ENCODE data around the gene MYO18A.
"Not testable (repeated sequence)": the region's sequence is repeated elsewhere in the genome, so short reads cannot be mapped to it uniquely, and the experiment has no call there.

Gene MYO18A, protein sequence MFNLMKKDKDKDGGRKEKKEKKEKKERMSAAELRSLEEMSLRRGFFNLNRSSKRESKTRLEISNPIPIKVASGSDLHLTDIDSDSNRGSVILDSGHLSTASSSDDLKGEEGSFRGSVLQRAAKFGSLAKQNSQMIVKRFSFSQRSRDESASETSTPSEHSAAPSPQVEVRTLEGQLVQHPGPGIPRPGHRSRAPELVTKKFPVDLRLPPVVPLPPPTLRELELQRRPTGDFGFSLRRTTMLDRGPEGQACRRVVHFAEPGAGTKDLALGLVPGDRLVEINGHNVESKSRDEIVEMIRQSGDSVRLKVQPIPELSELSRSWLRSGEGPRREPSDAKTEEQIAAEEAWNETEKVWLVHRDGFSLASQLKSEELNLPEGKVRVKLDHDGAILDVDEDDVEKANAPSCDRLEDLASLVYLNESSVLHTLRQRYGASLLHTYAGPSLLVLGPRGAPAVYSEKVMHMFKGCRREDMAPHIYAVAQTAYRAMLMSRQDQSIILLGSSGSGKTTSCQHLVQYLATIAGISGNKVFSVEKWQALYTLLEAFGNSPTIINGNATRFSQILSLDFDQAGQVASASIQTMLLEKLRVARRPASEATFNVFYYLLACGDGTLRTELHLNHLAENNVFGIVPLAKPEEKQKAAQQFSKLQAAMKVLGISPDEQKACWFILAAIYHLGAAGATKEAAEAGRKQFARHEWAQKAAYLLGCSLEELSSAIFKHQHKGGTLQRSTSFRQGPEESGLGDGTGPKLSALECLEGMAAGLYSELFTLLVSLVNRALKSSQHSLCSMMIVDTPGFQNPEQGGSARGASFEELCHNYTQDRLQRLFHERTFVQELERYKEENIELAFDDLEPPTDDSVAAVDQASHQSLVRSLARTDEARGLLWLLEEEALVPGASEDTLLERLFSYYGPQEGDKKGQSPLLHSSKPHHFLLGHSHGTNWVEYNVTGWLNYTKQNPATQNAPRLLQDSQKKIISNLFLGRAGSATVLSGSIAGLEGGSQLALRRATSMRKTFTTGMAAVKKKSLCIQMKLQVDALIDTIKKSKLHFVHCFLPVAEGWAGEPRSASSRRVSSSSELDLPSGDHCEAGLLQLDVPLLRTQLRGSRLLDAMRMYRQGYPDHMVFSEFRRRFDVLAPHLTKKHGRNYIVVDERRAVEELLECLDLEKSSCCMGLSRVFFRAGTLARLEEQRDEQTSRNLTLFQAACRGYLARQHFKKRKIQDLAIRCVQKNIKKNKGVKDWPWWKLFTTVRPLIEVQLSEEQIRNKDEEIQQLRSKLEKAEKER (N-terminal part only)

DNA sequence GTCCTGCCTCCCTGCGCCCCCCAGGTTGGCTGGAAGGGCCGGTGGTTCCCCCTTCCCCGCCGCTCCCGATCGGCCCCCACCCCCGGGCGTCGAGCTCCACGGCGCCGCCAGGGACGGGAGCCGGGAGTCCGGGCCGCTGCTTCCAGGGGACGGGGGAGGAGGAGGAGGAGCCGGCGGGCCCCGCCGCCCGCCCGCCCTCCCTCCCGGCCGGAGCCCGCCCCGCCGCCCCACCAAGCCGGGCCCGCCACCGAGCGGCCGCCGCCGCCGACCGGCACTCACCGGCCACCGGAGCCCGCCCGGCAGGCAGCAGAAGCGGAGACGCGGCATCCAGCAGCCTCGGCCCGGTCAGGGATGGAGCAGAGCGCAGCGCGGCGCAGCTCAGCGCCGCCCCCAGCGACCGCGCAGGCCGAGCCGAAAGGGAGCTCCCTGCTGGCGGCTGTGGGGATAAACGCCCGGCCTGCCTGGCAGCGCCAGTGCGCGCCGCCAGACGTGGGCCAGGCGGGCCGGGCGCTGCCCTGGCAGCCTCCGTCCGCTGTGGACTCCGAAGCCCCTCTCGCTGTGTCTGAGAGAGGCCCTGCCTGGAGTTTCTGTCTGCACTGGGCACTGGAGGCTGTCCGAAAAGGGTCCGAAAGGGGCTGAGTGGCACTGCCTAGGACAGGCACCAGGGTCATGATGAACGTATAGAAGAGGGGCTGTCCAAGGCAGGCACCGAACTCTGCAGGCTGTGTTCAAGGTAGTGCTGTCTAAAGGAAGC, at the start of gene MYO18A:
MYO18A (minus strand) TSS at position 365 of the 754 bp plus-strand sequence. CDS start 13,458 bp downstream, outside the sequence.
- DNase-seq, result peak; percentile 83

DNA sequence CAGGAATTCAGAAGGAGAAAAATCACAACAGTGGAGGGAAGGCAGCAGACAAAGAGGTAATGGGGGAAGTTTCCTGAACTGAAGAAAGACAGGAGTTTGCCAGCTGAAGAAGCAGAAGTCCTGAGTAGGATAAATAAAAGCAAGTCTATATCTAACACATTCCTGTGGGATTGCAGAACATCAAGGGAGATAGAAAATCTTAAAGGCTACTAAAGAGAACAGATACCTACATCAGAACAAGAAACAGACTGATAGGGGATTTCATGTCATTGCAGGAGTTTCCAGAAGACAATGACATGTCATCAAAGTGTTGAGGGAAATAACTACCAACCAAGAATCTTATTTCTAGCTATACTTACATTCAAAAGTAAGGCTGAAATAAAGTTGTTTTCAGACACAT, 45.2 kb upstream of the MYO18A start:
- DNase-seq, result no peak

DNA sequence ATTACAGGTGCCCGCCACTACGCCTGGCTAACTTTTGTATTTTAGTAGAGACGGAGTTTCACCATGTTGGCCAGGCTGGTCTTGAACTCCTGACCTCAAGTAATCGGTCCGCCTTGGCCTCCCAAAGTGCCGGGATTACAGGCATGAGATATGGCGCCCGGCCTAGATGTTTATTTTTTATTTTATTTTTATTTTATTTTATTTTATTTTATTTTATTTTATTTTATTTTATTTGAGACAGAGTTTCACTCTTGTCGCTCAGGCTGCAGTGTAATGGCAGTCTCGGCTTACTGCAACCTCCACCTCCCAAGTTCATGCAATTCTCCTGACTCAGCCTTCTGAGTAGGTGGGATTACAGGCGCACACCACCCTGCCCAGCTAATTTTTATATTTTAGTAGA, 41.1 kb upstream of the MYO18A start:
- DNase-seq, result not testable (repeated sequence)

DNA sequence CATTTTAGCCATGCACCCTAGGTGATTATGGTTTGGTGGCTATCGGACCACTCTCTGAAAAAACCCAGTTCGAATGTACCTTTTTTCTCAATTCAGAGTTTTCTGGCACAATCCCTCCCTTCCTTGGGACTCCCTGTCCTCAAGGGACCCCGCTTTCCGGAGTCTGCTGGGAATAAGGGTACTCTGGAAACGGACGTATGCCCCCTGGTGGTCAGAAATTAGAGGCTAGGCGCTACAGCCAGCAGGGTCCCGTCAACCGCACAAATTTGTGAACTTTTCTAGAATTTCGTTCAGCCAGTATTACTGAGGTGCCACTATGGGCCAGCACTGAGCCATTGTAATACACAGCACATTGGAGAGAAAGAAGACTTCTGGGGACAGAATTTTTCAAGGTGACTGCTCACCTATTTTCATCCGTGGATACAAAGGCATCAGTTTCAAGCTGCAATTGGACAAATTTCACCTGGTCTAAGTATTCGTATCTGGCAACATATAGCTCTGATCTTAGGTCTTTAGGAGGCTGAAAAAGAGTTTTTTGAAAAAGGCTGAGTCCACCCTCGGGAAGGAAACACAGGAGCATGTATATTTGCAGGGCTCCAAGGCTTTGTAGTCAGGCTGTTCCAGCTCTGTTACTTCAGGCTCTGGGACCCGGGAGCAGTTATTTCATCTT, 39.3 kb upstream of the MYO18A start:
- DNase-seq, result peak; percentile 65

DNA sequence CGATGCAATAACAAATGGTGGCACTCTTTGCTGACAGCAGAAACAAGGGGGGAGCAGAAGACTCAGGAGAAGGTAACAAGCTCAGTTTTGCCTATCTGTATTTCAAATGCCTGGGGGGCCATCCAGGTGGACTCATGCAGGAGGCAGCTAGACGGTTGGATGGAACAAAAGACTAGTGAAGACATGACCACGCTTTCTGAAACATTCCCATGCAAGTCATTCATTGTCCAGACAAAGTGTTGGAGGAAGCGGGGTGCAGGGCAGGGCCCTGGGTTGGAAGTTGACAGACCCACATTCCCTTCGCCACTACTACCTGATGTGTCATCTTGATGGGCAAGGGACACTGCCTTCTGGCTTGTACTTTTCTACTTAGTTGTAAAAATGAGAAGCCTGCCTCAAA, 36.7 kb upstream of the MYO18A start:
- no peak for DNase-seq

DNA sequence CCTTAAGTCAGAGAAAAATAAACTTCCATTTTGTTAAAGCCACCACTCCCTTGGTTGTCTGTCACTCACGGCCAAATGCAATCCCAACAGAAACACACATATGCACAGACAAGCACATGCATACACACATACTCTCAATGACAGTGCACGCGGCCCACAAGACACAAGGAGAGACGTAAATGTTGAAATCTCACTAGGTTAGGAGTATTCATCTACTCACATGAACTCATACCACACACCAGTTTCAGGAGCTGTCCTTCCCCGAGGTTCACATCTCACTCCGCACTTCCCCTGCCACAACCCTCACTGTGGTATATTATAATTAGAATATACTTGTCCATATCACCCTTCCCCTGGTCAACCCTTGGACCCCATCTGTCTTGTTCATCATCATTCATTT, 36.0 kb upstream of the MYO18A start:
- DNase-seq, result no peak

DNA sequence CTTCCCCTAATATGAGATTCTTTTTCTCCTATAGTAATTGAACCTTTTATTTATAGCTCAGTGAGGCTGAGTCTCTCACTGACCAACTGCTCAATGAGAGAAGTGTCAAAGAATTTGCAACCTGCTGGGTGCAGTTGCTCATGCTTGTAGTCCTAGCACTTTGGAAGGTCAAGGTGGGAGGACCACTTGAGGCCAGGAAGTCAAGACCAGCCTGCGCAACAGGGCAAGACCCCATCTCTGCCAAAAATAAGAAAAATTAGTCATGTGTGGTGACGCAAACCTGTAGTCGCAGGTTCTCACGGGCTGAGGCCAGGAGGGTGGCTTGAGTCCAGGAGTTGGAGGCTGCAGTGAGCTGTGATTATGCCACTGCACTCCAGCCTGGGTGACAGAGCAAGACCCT, 35.5 kb upstream of the MYO18A start:
- no peak for DNase-seq

DNA sequence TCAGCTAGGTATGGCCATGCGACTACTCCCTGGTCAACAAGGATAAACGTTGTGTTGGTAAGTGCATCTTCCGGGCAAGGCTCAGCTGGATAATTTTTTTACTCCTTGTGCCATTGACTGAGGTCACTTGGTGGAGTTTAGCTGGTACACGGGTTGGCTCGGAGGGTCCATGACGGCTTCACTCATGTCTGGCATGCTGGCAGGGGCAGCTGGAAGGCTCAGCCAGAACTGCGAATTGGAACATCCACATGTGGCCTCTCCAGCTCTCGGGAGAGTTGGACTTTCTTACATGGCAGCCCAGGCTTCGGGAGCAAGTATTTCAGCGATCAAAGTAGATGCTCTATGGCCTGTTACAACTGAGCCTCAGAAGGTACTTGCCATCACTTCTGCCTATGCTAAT, 35.0 kb upstream of the MYO18A start:
- DNase-seq, result no peak

DNA sequence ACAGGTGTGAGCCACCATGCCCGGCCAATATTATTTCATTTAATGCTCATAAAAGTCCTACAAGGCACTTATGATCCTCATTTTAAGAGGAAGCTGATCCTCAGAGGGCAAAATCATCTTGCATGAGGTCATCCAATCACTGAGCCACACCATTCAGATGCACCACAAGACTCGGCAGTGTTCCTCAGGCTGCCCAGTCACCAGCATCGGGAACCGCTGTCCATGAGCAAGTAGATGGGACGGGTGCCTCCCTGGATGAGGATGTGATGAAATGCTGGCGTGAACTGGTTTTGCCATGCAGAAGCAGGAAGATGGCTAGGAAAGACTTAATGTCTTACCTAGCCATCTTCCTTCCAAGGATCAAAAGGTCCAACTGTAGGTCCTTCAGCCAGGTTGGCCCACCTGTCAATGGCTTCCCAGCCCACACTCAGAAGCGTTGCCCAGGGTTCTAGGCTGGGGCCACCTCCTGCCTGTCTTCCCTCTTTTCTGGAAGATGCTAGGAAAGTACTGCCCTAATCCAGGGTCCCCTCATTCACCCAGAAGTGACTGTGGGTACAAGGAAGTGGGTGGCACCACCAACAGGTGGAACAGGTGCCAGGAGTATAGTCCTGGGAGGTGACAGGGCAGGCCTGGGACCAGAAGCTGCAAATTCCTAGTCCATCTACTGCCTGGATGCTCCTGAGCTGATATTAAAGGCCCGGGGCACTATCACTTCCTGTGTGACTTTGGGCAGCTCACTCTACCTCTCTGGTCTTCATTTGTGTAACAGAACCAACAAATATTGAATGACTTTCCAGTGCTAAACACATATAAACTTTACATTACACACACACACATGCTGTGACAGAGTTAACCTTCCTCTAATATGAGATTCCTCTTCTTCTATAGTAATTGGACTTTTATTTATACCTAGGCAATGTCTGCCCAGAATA, 34.3 kb upstream of the MYO18A start:
- DNase-seq, result no peak

DNA sequence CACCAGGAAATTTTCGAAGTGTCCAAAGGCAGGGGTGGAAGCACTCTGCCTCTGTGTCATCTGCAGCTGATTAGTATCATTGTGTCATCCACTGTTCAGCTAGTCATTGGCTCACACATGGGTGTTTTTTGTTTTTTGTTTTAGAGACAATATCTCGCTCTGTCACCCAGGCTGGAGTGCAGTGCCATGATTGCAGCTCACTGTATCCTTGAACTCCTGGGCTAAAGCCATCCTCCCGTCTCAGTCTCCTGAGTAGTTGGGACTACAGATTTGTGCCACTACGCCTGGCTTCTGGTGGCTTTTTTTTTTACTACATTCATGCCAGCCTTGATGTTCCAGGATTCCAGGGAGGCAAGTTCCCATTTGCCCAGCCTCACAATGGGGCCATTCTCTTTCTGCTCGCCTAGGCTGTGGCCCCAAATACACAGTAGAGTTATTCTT, 32.5 kb upstream of the MYO18A start:
- no peak for DNase-seq

DNA sequence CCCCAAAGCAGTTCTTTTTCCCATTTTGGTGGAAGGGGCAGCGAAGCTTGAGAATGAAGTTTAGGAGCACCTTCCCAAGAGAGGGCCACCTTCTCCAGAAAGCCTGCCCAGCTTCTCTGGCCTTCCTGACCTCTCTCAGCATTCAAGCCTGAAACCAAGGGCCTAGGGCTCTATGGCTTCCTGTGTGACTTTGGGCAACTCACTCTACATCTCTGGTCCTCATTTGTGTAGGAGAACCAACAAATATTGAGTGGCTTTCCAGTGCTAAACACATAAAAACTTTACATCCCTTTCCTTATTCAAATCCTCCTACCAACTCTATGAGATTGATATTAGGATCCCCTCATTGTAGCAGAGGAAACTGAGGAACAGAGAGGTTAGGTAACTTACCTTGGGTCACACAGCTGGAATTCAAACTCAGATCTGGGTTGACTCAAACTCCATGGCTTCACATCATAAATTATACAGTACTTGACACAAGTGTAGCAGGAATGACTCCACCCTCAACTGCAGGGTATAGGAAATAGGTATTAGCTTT, 32.0 kb upstream of the MYO18A start:
- DNase-seq, result no peak

DNA sequence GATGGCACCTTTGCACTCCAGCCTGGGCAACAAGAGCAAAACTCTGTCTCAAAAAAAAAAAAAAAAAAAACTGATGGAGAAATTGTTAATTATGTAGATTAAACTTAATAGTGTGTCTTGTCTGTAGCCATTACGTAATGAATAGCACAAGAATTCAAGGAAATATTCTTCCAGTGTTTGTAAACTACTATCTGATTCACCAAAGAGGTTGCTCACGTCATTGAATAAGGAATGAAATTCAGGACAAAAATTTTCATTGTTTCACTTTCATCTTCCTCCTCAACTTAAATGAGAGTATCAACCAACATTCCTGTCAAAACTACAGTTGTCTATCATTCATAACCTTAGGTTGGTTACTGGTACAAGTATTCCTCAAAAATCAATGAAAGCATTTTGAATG, 30.7 kb upstream of the MYO18A start:
- DNase-seq, result no peak

DNA sequence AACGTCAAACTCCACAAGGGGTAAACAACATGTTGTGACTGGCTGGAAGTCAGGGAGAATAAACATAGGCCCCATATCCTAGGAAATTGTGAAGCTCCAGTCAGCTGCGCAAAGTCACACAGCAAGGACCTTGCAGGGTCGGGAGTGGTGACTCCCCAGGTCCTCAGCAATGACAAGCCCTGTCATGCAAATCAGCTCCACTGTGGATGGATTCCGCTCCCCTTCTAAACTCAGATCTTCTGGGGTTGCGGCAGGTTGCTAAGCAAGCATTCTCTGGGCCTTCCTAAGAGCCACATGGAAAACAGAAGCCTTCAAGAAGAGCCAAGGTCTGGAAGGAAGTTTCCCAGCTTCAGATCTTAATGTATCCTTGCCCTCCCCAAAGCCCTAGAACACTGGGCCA, 28.9 kb upstream of the MYO18A start:
- no peak for DNase-seq

DNA sequence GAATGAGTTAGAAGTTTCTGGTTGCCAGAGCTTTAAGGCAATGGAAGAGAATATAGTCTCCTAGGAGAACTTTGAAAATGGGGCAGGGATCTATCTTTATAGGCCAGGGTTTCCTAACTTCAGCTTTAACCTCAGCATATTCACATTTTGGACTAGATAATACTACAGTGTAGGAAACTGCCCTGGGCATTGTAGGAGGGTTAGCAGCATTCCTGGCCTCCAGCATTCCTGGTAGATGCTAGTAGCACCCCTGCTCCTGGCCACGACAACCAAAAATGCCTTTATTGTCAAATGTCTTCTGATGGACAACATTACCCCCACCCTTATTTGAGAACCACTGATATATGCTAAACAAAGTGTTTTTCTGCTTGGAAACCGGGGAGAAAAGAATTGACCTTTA, 27.8 kb upstream of the MYO18A start:
- DNase-seq, result no peak

DNA sequence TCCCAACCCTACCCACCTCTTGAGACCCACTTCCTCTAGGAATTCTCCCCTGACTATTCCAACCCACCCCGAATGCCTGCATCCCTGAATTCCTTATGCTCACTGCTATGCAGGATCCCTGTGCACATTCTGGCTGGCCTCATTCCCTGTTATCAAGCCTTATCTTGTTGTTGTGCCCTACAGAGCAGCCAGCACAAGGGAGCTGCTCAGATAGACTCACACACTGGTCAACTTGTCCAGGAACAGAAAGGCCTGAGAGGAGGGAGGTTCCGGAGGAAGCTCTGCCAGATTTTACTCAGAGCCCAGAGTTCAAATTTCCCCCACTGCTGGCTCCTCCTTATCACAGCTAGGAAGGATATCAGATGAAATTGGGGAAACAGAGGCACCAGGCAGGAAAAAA, 24.8 kb upstream of the MYO18A start:
- no peak for DNase-seq

DNA sequence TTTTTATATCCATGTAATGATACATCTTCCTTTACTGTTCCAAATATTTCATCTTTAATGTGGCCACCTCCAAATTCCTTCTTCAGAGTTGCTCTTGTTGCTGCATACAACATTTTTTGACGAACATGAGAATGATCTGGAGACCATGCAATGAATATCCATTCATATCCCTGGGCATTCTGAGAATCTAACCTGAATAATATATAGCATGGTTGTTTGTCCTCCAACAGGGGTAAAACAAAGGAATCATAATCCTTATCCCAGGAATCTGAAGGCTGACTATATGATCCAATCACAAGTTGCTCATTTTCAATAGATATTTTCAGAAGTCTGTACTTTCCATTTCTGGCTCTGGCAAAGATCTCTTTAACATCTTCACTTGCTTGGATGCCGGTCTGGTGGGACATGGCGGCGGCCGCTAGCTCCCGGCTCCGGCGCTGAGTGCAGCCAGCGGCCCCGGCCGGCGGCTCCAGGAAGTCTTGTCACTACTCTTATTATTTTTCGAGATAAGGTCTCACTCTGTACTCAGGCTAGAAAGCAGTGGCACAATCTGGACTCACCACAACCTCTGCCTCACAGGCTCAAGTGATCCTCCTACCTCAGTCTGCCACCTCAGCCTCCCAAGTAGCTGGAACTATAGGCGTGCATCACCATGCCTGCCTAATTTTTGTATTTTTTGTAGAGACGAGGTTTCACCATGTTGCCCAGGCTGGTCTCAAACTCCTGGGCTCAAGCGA, 24.0 kb upstream of the MYO18A start:
- DNase-seq, result not testable (repeated sequence)

DNA sequence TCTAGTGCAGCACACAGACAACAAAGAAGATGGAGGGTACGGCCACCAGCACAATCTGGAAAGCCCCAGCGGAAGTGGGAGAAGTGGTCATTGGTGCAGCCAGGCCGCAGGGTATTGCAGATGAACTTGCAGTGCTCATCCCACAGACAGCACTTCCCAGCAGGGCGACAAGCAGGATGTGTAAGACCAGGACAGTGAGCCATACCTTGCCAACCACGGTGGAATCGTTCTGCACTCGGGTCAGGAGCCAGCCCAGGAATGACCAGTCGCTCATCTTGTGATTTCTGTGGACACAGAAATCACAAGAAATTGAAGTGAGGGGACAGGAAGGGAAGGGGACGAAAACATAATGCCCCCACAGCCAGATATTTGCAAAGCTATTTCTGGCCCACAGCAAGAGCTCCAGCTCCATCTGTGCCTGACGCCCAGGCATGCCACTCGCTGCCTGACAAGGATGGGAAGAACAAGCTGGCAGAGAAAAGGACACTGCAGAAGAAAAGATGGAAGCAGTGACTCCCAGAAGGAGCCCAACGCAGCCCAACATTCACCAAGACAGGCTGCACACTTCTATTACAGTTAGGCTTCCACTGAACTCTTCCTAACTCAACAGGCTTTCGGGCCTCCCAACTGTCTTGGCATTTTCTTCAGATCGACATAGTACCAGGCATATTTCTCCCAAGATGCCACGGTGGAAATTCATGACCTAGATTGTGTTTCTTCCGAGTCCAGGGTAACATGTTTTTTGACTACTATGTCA, 17.5 kb upstream of the MYO18A start:
- DNase-seq, result no peak

DNA sequence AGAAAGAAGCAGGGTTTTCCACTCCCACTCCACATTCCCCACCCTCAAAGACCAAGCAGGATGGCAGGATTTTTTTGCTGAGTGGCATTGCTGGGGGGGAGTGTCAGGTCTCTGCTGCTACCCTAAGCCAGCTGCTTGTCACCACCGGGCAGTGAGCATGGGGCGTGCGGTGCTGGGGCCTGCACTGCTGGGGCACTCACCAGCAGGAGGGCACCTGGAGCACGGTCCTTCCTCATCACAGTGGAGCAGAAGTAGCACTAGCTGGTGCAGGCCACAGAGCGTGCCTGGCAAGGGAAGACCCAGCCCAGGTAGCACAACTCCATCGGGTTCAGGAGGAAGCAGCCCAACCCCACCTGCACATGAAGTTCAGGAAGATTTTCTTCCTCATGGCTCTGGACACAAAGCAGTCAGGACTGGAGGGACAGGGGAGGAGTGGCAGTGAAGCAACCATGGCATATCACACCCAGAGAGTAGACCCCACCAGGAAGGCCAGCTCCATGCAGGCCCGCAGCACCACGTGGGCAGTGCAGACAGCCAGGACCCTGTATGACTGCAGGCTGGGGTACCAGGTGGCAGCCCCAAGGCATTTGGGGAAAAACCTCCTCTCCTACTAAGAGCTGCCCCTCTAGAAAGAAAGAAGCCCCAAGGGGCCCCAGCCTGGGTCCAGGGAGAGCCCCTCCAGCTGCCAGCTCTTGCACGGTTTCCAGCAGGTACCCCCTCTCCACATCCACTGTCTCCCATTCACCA, 16.7 kb upstream of the MYO18A start:
- DNase-seq, result no peak

All from stimulated activated CD4-positive, alpha-beta T cell treated with anti-CD3 and anti-CD28 coated beads, Interleukin-4, amount 100 ng/mL, for 1 hour (primary cell).